ENCODE data around the gene SDK1. TPM values are rescaled to one million over a fixed set of nuclear protein-coding genes. Genes with fewer than 3 reads are reported as not detected.

Gene SDK1
- polyA plus RNA-seq, 12 donors: 1.7 to 5.8 (median 2.8) TPM; not detected in 1

DNA sequence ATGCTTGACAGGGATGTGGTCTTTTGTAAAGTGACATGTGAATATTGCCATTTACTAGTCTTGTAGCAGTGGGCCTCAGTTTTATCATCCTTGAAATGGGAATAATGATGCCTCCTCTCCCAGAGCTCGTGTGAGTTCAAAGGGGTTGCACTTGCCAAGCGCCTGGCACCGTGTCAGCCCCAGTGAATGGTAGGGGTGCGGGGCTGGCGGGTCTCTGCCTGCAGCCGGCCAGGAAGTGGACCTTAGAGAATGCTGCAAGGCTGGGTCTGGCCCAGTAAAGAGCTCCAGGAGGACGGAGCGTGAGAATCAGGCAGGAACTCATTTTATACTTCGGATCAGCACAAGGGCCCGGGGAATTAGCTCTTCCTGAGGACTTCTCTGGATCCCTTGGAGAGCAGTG, 856.6 kb downstream of the SDK1 start:
- no peak for DNase-seq

DNA sequence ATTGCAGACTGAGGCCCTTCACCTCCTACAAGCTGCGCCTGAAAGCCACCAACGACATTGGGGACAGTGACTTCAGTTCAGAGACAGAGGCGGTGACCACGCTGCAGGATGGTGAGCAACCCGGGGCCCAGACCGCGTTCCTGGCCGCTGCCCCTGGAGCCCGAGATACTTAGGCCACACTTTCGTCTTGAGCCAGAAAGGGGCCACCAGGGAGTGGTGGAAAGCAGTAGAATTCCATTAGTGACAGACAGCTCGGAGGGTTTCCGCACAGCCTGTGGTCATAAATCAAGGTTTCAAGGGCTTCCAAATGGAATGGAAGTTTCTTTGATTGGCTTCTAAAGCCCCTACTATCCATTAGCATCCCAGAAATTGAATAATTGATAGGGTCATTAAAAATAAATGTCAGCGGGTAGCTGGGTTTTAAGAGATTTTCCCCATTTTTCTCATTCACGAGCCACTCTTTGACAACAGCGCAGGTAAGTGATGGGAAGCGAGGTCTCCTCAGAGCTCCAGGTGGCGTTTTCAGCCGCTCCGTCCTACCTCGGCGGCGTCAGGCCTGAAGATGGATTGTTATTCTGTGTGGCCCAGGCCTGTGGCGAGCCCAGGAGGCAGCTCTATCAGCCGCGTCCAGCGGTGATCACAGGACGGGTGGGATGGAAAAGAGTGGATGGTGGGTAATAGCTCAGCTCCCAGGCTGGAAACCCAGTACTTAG, 857.5 kb downstream of the SDK1 start:
- DNase-seq: no peak

DNA sequence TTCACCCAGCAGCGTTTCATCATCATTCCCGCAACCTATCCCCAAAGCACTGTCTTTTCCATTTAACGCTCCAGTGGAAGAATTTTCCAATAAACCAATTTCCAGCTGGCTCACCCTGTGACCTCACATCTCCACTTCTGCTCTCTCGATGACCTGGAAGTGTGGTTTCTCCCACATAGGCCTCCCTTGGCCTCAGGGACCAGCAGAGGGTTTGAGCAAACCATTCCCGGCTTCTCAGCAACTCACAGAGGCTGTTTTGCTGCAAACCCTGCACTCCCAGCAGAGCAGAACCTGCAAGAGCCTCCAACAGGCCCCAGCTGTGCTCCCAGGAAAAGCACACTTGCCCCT, 858.1 kb downstream of the SDK1 start:
- peak; percentile 57 for DNase-seq

GRCh38 chr7:4159761-4160554, 858.9 kb downstream of the SDK1 start:
- DNase-seq: no peak

DNA sequence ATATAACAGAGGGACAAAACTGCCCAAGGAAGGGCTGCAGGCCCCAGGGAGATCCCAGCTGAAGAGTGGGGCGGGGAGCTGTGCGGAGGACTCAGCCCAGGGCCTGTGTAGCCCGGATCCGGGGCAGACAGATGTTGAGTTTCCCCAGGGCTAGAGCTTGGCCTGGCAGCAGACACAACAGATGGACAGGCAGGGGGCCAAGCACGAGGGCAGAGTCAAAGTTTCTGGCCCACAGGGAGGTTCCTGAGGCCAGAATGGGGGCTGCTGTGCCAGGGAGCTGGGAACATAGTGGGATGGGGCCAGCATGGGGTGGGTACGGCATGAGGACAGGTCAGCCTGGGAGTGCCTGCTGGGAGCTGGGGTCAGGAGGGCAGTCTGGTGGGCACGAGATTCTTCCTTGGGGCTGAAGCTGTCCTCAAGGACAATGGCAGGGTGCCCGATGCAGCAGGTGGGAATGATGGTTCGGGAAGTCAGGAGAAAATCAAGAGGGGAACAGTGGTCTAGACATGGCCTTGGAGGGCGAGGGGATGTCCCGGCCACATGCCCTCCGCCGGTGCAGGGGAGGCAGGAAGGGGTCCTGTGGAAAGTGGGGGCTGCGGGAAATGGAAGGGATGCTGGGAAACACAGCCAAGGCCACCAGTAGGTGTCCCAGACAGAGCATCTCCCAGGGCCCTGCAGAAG, 862.0 kb downstream of the SDK1 start:
- peak; percentile 53 for DNase-seq

GRCh38 chr7:4163565-4164203, 862.6 kb downstream of the SDK1 start:
- DNase-seq: no peak

- no peak for DNase-seq
These were observed 863.5 kb downstream of the SDK1 start for GRCh38 chr7:4164556-4164955.

- no peak for DNase-seq
These were observed 865.3 kb downstream of the SDK1 start for GRCh38 chr7:4166340-4166739.

DNA sequence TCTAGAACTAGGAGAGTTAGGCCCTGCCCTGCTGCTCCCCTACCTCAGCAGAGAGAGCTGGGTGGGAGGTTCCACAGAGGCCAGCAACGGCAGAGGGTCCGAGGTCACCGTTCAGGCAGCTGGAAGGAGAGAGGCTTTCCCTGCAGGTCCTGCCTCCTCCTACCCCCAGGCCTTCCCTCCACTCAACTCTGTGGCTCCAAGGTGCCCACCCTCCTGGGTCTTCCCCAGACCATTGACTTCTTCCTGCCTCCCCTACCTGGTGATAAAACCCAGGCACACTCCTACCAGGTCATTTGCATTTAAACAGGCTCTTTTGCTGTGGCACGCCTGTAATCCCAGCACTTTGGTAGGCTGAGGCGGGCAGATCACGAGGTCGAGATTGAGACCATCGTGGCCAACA, 865.8 kb downstream of the SDK1 start:
- no peak for DNase-seq

DNA sequence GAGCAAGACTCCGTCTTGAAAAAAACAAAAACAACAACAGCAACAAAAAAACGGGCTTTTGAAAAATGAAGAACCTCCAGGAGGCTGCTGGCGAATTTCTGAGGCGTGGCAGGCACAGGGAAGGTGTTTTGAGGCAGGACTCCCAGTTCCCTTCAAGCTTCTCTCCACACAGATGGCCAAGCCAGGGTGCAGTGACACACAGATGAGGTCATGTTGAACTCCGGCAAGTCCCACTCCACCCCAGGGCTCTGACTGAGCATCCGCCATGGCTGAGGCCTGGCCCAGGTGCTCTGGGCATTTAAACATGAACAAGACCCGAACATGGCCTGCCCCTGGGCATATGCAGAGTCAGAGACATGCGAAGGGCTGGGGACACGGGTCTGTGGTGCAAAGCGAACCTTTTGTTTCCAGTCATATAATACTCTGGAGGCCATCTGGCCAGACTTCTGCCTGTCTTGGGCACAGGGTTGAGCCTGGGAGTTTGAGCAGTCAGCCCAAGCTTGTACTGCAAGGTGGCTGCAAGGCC, 866.4 kb downstream of the SDK1 start:
- no peak for DNase-seq

- DNase-seq: no peak
These were observed 867.0 kb downstream of the SDK1 start for GRCh38 chr7:4168041-4168440.

DNA sequence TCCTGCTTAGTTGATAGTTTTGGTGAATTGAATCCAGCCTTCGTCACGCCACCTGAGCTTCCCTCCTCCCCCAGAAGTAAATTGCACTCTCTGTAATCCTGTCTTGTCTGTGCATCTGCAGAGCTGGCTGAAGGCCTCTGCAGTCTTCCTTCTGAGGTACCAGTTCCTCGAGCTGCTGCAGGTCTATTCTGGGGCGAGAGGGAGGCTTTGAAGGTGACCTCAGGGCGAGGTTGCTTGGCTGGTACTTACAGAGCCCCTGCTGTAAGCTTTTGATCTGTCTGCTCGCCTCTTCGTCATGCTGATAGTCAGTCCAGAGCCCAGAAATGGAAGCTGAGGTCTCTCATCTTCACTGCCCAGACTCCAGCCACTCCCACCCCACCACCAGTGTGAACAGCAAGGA, 867.5 kb downstream of the SDK1 start:
- DNase-seq: no peak

DNA sequence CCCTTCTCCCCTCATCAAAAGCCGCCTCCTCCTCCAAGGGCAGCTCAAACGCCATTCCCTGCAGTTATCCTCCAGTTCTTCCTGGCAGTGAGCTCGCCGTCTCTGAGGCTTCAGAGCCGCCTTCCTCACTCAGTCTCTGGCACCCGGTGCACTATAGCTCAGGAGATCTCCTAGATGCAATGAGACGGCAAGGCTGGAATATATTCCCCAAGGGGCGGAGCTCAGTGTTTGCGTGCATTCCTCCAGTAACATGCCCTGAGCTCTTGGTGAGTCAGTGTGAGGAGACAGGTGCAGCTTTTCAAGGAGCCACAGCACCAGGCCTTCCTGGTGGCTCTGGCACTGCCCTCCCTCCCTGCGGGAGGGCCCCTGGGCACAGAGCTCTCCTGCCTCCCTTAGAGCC, 868.4 kb downstream of the SDK1 start:
- no peak for DNase-seq

DNA sequence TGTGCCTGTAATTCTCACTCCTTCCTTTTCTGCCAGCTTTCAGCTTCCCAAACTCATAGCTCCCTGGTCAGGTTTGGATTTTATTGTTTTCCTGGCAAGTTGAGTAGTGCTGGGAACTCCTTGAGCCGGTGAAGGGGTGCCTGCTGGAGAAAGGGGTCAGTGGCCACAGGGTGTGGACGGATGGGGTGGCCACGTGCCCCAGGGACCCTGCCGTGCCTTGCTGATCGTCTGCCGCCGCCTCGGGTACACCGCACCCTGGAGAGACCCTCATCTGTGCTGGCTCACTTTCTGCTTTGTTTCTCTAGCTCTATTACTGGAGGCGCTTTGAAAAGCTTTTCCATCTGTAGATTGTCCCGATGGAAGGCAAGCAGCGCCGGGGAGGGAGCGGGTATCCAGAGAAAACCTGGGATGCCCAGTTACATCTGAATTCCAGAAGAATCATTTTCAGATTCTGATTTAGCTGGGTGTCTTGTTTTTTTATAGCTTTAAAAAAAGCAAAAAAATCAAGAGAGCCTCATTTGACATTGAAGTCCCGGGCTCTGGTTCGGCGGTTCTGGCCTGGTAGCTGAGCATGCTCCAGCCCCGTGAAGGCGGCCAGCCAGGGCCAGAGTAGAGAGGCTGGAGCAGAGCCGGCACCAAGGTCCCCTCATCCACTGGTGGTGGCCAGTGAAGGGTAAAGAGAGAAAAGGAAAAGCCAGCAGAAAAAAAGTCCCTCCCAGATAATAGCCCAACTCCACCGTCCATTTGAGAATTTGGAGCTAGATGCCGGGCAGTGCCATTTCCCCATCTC, 870.1 kb downstream of the SDK1 start:
- DNase-seq: no peak

GRCh38 chr7:4172883-4173282, 871.8 kb downstream of the SDK1 start:
- no peak for DNase-seq

DNA sequence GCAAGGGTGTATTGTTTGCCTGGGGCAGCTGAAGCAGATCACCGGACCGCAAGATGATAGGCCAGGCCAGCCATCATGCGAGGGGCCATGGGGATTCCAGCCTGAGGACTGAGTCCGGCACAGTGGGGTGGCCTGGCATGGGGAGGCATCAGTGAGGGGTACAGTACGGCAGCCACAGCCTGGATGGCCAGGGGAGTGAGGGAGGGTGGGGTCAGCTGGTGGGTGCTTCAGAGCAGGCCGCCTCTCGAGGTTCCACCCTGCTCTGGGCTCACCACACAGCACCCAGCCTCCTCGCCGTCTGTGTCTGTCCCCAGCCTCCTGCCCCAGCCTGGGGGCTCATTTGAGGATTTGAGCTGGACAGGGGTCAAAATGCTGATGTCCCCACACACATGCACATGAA, 872.6 kb downstream of the SDK1 start:
- DNase-seq: no peak

GRCh38 chr7:4174016-4174415, 873.0 kb downstream of the SDK1 start:
- DNase-seq: no peak

DNA sequence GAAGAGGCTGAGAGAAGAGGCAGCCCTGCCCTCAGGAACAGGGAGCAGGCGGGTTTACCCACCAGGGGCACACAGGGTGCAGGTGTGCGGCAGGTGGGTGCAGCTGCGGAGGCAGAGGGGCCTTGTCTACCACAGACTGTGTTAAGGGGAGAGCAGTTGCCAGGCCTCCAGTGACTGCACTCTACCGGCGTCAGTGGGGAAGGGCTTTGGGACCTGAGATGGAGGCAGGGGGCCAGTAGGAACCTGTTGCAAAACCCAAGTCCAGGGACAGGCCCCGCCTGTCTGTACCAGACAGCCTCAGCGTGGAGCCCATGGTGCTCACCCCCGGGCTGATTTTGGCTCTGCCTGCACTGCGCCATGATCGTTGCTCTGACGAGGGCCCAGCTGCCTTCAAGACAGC, 873.4 kb downstream of the SDK1 start:
- DNase-seq: no peak

GRCh38 chr7:4174884-4175283, 873.8 kb downstream of the SDK1 start:
- DNase-seq: no peak

GRCh38 chr7:4175346-4175973, 874.4 kb downstream of the SDK1 start:
- DNase-seq: no peak

GRCh38 chr7:4177001-4177400, 875.9 kb downstream of the SDK1 start:
- DNase-seq: no peak

Data from muscle of arm (tissue), 12 donors.